H1 (cell line): Measurements from ENCODE around the gene CRABP2. TPM values are rescaled to one million over a fixed set of nuclear protein-coding genes. Genes with fewer than 3 reads are reported as not detected.

ENCODE experiments used
- CTCF ChIA-PET: fragments of 300-600 bp; sonication (Branson Sonifier 250); formaldehyde crosslinking; loops from one replicate; lab custom pipeline; 2021; ENCODE audit not compliant: partially characterized antibody; lab: Charles Lee
- POLR2A ChIA-PET: fragments of 300-600 bp; sonication (Branson Sonifier 250); formaldehyde crosslinking; loops from one replicate; lab custom pipeline; 2021; ENCODE audit warnings: inconsistent platforms; ENCODE audit not compliant: partially characterized antibody; lab: Charles Lee
- DNase-seq, 2 experiments: peaks; one replicate each; pipeline versions ENCODE4 v3.0.0 to v3.0.0-alpha.2; 2010 to 2022; ENCODE audit warnings: low spot score in 2 of 2, low read depth in 1 of 2, mixed read lengths in 1 of 2
- FAIRE-seq: peaks from 2 replicates; lab custom pipeline; 2011; peaks lifted over from hg19 to GRCh38; lab: Jason Lieb, UNC
- H2AFZ ChIP-seq: 2 replicates; pipeline ENCODE4 v1.8.1; 2012; ENCODE audit warnings: low read length, inconsistent platforms
- H2AK5ac ChIP-seq: 2 replicates; pipeline ENCODE4 v1.6.1; 2013; ENCODE audit warnings: low read depth, low read length
- H2BK120ac ChIP-seq: replicated peaks from 2 replicates; pipeline ENCODE3; 2013; ENCODE audit warnings: low read depth, low read length, inconsistent platforms
- H2BK12ac ChIP-seq: 2 replicates; pipeline ENCODE4 v1.6.1; 2013; ENCODE audit warnings: low read depth, low read length
- H2BK15ac ChIP-seq: 2 replicates; pipeline ENCODE4 v1.6.1; 2013; ENCODE audit warnings: low read length
- H2BK20ac ChIP-seq: 2 replicates; pipeline ENCODE4 v1.6.1; 2013; ENCODE audit warnings: low read length
- H2BK5ac ChIP-seq: 2 replicates; pipeline ENCODE4 v1.6.1; 2013; ENCODE audit warnings: low read depth, low read length
- H3K14ac ChIP-seq: 2 replicates; pipeline ENCODE4 v1.6.1; 2013; ENCODE audit warnings: inconsistent platforms; ENCODE audit not compliant: insufficient read length
- H3K18ac ChIP-seq: 2 replicates; pipeline ENCODE4 v1.6.1; 2013; ENCODE audit warnings: low read length; ENCODE audit errors: extremely low read depth
- H3K23ac ChIP-seq: 2 replicates; pipeline ENCODE4 v1.6.1; 2013; ENCODE audit warnings: inconsistent platforms; ENCODE audit not compliant: insufficient read length
- H3K23me2 ChIP-seq: 2 replicates; pipeline ENCODE4 v1.6.1; 2013; ENCODE audit warnings: low read depth, low read length
- H3K27ac ChIP-seq: 2 replicates; pipeline ENCODE4 v1.6.1; 2011; ENCODE audit warnings: low read depth, low read length, inconsistent platforms
- H3K27me3 ChIP-seq, 4 experiments: replicated peaks in 1 of 4; 1 replicate in 1 of 4; 2 replicates in 3 of 4; pipeline versions ENCODE4 v1.6.1 to v1.8.1; 2011 to 2013; ENCODE audit warnings: low read length in 3 of 4, mild to moderate bottlenecking in 3 of 4, inconsistent platforms in 2 of 4, mixed read lengths in 2 of 4, moderate library complexity in 1 of 4; ENCODE audit not compliant: control insufficient read depth in 3 of 4, insufficient read depth in 3 of 4; ENCODE audit errors: extremely low read depth in 1 of 4
- H3K36me3 ChIP-seq, 4 experiments: 2 replicates each; pipeline versions ENCODE4 v1.6.1 to v1.8.1; 2011 to 2013; ENCODE audit warnings: mild to moderate bottlenecking in 4 of 4, low read length in 3 of 4, moderate library complexity in 2 of 4, control low read depth in 1 of 4, inconsistent platforms in 1 of 4; ENCODE audit not compliant: insufficient read depth in 4 of 4, control insufficient read depth in 2 of 4
- H3K4ac ChIP-seq: replicated peaks from 2 replicates; pipeline ENCODE3; 2013; ENCODE audit warnings: low read length, low read depth, mixed read lengths, inconsistent platforms; ENCODE audit not compliant: insufficient read length
- H3K4me1 ChIP-seq, 4 experiments: replicated peaks in 1 of 4; 1 replicate in 1 of 4; 2 replicates in 3 of 4; pipeline versions ENCODE4 v1.6.1 to v1.8.1; 2011 to 2013; ENCODE audit warnings: low read length in 3 of 4, inconsistent platforms in 2 of 4, mixed read lengths in 1 of 4; ENCODE audit not compliant: insufficient read depth in 4 of 4, control insufficient read depth in 3 of 4
- H3K4me2 ChIP-seq, 2 experiments: 2 replicates each; pipeline versions ENCODE4 v1.6.1 to v1.8.1; 2011 to 2013; ENCODE audit warnings: low read depth in 2 of 2, low read length in 2 of 2, control low read depth in 1 of 2, inconsistent platforms in 1 of 2, mild to moderate bottlenecking in 1 of 2; ENCODE audit not compliant: insufficient read depth in 1 of 2
- H3K4me3 ChIP-seq, 4 experiments: fragments of 200-600, 300-600 bp in 1 of 4; sonication (generic), shearing (Covaris generic), sonication (Bioruptor Twin) in 1 of 4; 2 replicates each; pipeline versions ENCODE4 v1.5.1 to v1.8.1; 2011 to 2016; ENCODE audit warnings: low read length in 4 of 4, low read depth in 3 of 4, control low read depth in 2 of 4, inconsistent platforms in 2 of 4, mild to moderate bottlenecking in 2 of 4, mixed read lengths in 1 of 4, moderate library complexity in 1 of 4; ENCODE audit not compliant: insufficient read depth in 2 of 4; ENCODE audit errors: extremely low read depth in 1 of 4
- H3K56ac ChIP-seq: replicated peaks from 2 replicates; pipeline ENCODE3; 2013; ENCODE audit warnings: low read depth, mild to moderate bottlenecking, mixed read lengths, low read length, inconsistent platforms; ENCODE audit not compliant: insufficient read length
- H3K79me1 ChIP-seq: 2 replicates; pipeline ENCODE4 v1.6.1; 2013; ENCODE audit warnings: low read depth, low read length, control low read depth
- H3K79me2 ChIP-seq, 2 experiments: 2 replicates each; pipeline versions ENCODE4 v1.6.1 to v1.8.1; 2012 to 2013; ENCODE audit warnings: low read length in 2 of 2, mild to moderate bottlenecking in 2 of 2, inconsistent platforms in 1 of 2; ENCODE audit not compliant: insufficient read depth in 2 of 2, control insufficient read depth in 1 of 2
- H3K9ac ChIP-seq, 4 experiments: replicated peaks in 1 of 4; 1 replicate in 1 of 4; 2 replicates in 3 of 4; pipeline versions ENCODE4 v1.6.1 to v1.8.1; 2011 to 2013; ENCODE audit warnings: low read depth in 3 of 4, low read length in 3 of 4, control low read depth in 2 of 4, mild to moderate bottlenecking in 2 of 4, moderate library complexity in 2 of 4, inconsistent platforms in 1 of 4; ENCODE audit errors: extremely low read depth in 1 of 4
- H3K9me3 ChIP-seq, 2 experiments: 2 replicates each; pipeline versions ENCODE4 v1.6.1 to v1.8.1; 2012 to 2013; ENCODE audit warnings: mild to moderate bottlenecking in 2 of 2, moderate library complexity in 2 of 2, control low read depth in 1 of 2, inconsistent platforms in 1 of 2, low read depth in 1 of 2, low read length in 1 of 2, mixed read lengths in 1 of 2; ENCODE audit not compliant: insufficient read depth in 2 of 2
- H4K20me1 ChIP-seq, 2 experiments: replicated peaks in 1 of 2; 2 replicates each; pipeline versions ENCODE3 to v1.8.1; 2011 to 2013; ENCODE audit warnings: inconsistent platforms in 2 of 2, low read length in 2 of 2, mild to moderate bottlenecking in 1 of 2; ENCODE audit not compliant: insufficient read depth in 2 of 2, control insufficient read depth in 1 of 2
- H4K5ac ChIP-seq: 2 replicates; pipeline ENCODE4 v1.6.1; 2013; ENCODE audit warnings: low read length, low read depth, mixed read lengths, inconsistent platforms; ENCODE audit not compliant: insufficient read length
- H4K8ac ChIP-seq: 2 replicates; pipeline ENCODE4 v1.8.0; 2013; ENCODE audit warnings: mild to moderate bottlenecking, moderate library complexity, low read length, inconsistent platforms; ENCODE audit not compliant: insufficient read depth; ENCODE audit errors: extremely low read depth
- H4K91ac ChIP-seq: replicated peaks from 2 replicates; pipeline ENCODE3; 2013; ENCODE audit warnings: low read length, mixed read lengths, inconsistent platforms; ENCODE audit not compliant: insufficient read length
- ATF3 ChIP-seq: IDR thresholded peaks from 2 replicates; pipeline ENCODE4 v1.6.1; 2011; ENCODE audit warnings: low read depth, mild to moderate bottlenecking, low read length; ENCODE audit not compliant: insufficient read depth
- BACH1 ChIP-seq: IDR thresholded peaks from 2 replicates; pipeline ENCODE4 v1.6.1; 2012; ENCODE audit warnings: low read length, improper control_type of control experiment
- CEBPB ChIP-seq: IDR thresholded peaks from 2 replicates; pipeline ENCODE4 v1.6.1; 2012; ENCODE audit warnings: low read depth, low read length
- CREB1 ChIP-seq: IDR thresholded peaks from 2 replicates; pipeline ENCODE4 v1.6.1; 2012; ENCODE audit warnings: inconsistent platforms
- CTBP2 ChIP-seq: IDR thresholded peaks from 2 replicates; pipeline ENCODE4 v1.7.0; 2011; ENCODE audit warnings: borderline replicate concordance, mild to moderate bottlenecking, moderate library complexity, mixed read lengths, low read length; ENCODE audit not compliant: insufficient read depth, insufficient read length
- GTF2F1 ChIP-seq: IDR thresholded peaks from 2 replicates; pipeline ENCODE4 v1.6.1; 2012; ENCODE audit warnings: low read depth, low read length, improper control_type of control experiment, borderline replicate concordance
- KDM1A ChIP-seq: fragments of 200-600, 300-600 bp; sonication (generic); IDR thresholded peaks from 2 replicates; pipeline ENCODE4 v1.7.1; 2016; ENCODE audit warnings: mild to moderate bottlenecking, low read length, borderline replicate concordance
- POU5F1 ChIP-seq: IDR thresholded peaks from 2 replicates; pipeline ENCODE4 v1.6.1; 2011; ENCODE audit warnings: low read depth, mild to moderate bottlenecking, low read length, moderate library complexity
- RBBP5 ChIP-seq: IDR thresholded peaks from 2 replicates; pipeline ENCODE4 v1.7.1; 2012; ENCODE audit warnings: low read depth, mild to moderate bottlenecking, inconsistent platforms, low read length, moderate library complexity, borderline replicate concordance
- RNF2 ChIP-seq: fragments of 200-900, 300-1000 bp; sonication (generic); IDR thresholded peaks from 2 replicates; pipeline ENCODE4 v1.7.1; 2016; ENCODE audit warnings: borderline replicate concordance, low read depth, mild to moderate bottlenecking, antibody characterized with exemption, low read length; ENCODE audit not compliant: poor library complexity, severe bottlenecking; ENCODE audit errors: missing control alignments
- RXRA ChIP-seq: IDR thresholded peaks from 2 replicates; pipeline ENCODE4 v1.6.1; 2011; ENCODE audit warnings: low read depth, mild to moderate bottlenecking, low read length, moderate library complexity; ENCODE audit not compliant: insufficient read depth
- SIRT6 ChIP-seq: IDR thresholded peaks from one replicate; pipeline ENCODE4 v1.7.1; 2012; ENCODE audit warnings: low read length, inconsistent platforms
- SIX5 ChIP-seq: IDR thresholded peaks from 2 replicates; pipeline ENCODE4 v1.6.1; 2011; ENCODE audit warnings: mild to moderate bottlenecking, low read depth, low read length
- TAF7 ChIP-seq: optimal IDR thresholded peaks from 2 replicates; pipeline ENCODE3; 2011; ENCODE audit warnings: low read depth, mild to moderate bottlenecking, inconsistent platforms, low read length, moderate library complexity, borderline replicate concordance
- WGBS, 2 experiments: shearing (Covaris generic) in 1 of 2; methylation state at CpG; one replicate each; pipeline versions ENCODE4 v1.1.6 to v1.1.7; 2013 to 2015; ENCODE audit warnings: low lambda C conversion rate in 2 of 2, mixed read lengths in 2 of 2, inconsistent platforms in 1 of 2, low coverage in 1 of 2, missing lambda C conversion rate in 1 of 2; ENCODE audit not compliant: insufficient replicate concordance in 2 of 2, insufficient coverage in 1 of 2, insufficient read length in 1 of 2; ENCODE audit errors: extremely low coverage in 1 of 2, missing lambda C conversion rate in 1 of 2; 5-methylcytosine and 5-hydroxymethylcytosine counted together
- polyA plus RNA-seq, 7 experiments: library from polyadenylated mRNA; depleted of rRNA in 3 of 7; stranded (reverse) in 5 of 7; unstranded in 2 of 7; fragments of >200 nt in 5 of 7; fragments of 200-250 nt in 2 of 7; gene quantifications; 1 replicate in 5 of 7; 2 replicates in 1 of 7; 4 replicates in 1 of 7; pipeline versions ENCODE4 v1.2.1 to v1.2.3, GENCODE V29; 2011 to 2013; ENCODE audit warnings: missing spikeins in 2 of 7, mixed read lengths in 2 of 7
- total RNA-seq: library from RNA; stranded (reverse); fragmentation: NEBNext Ultra II Directional; extraction: Animal tissue kit (Norgen Biotek cat#: 25700); gene quantifications from 2 replicates; pipeline ENCODE4 v1.2.1, GENCODE V29; 2021

CRABP2 gene
- total and polyA plus RNA-seq, 2 of the 8 experiments (the other 6 are each of a cell fraction or from before 2014, with no cell fraction given) = 69.2 to 119 TPM

GRCh38 chr1:156754219-156754618 is 48.8 kb upstream of the CRABP2 start:
- Histone ChIP-seq H3K36me3 (no peaks in the 10 kb centered on the region), H2BK20ac (no peak overlapping the region), H3K79me2 (peaks cover 13 to 34% of the 10 kb centered on the region in 2 experiments), H3K4me1 (peaks cover 7 to 20% (median 11%) of the 10 kb centered on the region in 4 experiments; a peak in 6 of 7 replicates), H4K91ac (no peak overlapping the region), H3K9ac (no peak overlapping the region), H4K5ac (no peak overlapping the region), H3K79me1 (peaks cover 8% of the 10 kb centered on the region), H4K20me1 (peaks cover 0 to 3% of the 10 kb centered on the region in 2 experiments), H3K4me2 (no peak overlapping the region), H2AFZ (no peak overlapping the region), H2BK120ac (no peak overlapping the region), H2AK5ac (no peak overlapping the region), H3K56ac (no peak overlapping the region), H3K4ac (no peak overlapping the region), H3K23me2 (peaks cover 4% of the 10 kb centered on the region; the same call in 1 of the 2 replicates), H2BK15ac (no peak overlapping the region), H3K4me3 (no peak overlapping the region), H3K27ac (no peak overlapping the region), H3K14ac (no peak overlapping the region), H3K23ac (no peak overlapping the region), H2BK12ac (no peak overlapping the region), H3K27me3 (no peaks in the 10 kb centered on the region), H3K18ac (no peak overlapping the region), H3K9me3 (no peaks in the 10 kb centered on the region), H4K8ac (no peak overlapping the region), H2BK5ac (no peak overlapping the region)
- DNase-seq = no peak
- ChIA-PET CTCF (interaction anchor here (1.5 kb wide), 1 partner anchor 28 kb away, joined by 9 read pairs; no protein-coding TSS in a partner anchor), POLR2A (interaction anchor here (5.1 to 8.8 kb wide), 2 partner anchors 15 to 27 kb away, joined by 41 to 121 read pairs; partner anchors contain the start of genes ISG20L2, METTL25B and PRCC)
- FAIRE-seq = no peak
- WGBS, 2 experiments = 85% methylated on average over 8 of the region's 8 CpGs; no CpG with 5 or more reads in 1 of the 2 experiments
- TF ChIP-seq SIRT6 (no peak), SIX5 (no peak), CREB1 (no peak), CTBP2 (no peak), CEBPB (no peak), POU5F1 (no peak), RBBP5 (no peak), RNF2 (no peak), TAF7 (no peak), GTF2F1 (no peak), KDM1A (no peak), BACH1 (no peak), ATF3 (no peak), RXRA (no peak)
